ENCODE results near the gene CCL5.

The CCL5 gene

GRCh38 chr17:35879773-35880654 lies at the start of gene CCL5:
TSS of gene CCL5 (minus strand) at chr17:35880360.
- in situ Hi-C loops (cut with MboI; ENCODE audit: low sequenced_read_pairs), result no loop called here

GRCh38 chr17:35927714-35928113 lies 47.6 kb upstream of the CCL5 start:
- in situ Hi-C loops (cut with MboI; ENCODE audit: low sequenced_read_pairs), result no loop called here

GRCh38 chr17:35923609-35924114 lies 43.5 kb upstream of the CCL5 start:
- in situ Hi-C loops (cut with MboI; ENCODE audit: low sequenced_read_pairs), result no loop called here

- in situ Hi-C loops (cut with MboI; ENCODE audit: low sequenced_read_pairs), result no loop called here
Measured at GRCh38 chr17:35920229-35920628, 40.1 kb upstream of the CCL5 start.

GRCh38 chr17:35918665-35919064 lies 38.5 kb upstream of the CCL5 start:
- in situ Hi-C loops (cut with MboI; ENCODE audit: low sequenced_read_pairs), result no loop called here

- in situ Hi-C loops (cut with MboI; ENCODE audit: low sequenced_read_pairs), result no loop called here
Measured at GRCh38 chr17:35917519-35918213, 37.5 kb upstream of the CCL5 start.

GRCh38 chr17:35915153-35915964 lies 35.2 kb upstream of the CCL5 start:
- in situ Hi-C loops (cut with MboI; ENCODE audit: low sequenced_read_pairs), result no loop called here

GRCh38 chr17:35914354-35914753 lies 34.2 kb upstream of the CCL5 start:
- in situ Hi-C loops (cut with MboI; ENCODE audit: low sequenced_read_pairs), result no loop called here

- in situ Hi-C loops (cut with MboI; ENCODE audit: low sequenced_read_pairs), result no loop called here
Measured at GRCh38 chr17:35913609-35914008, 33.4 kb upstream of the CCL5 start.

- in situ Hi-C loops (cut with MboI; ENCODE audit: low sequenced_read_pairs), result no loop called here
Measured at GRCh38 chr17:35912942-35913341, 32.8 kb upstream of the CCL5 start.

GRCh38 chr17:35912339-35912912 lies 32.3 kb upstream of the CCL5 start:
- in situ Hi-C loops (cut with MboI; ENCODE audit: low sequenced_read_pairs), result no loop called here

- in situ Hi-C loops (cut with MboI; ENCODE audit: low sequenced_read_pairs), result no loop called here
Measured at GRCh38 chr17:35909408-35909807, 29.2 kb upstream of the CCL5 start.

GRCh38 chr17:35907691-35908090 lies 27.5 kb upstream of the CCL5 start:
- in situ Hi-C loops (cut with MboI; ENCODE audit: low sequenced_read_pairs), result no loop called here

GRCh38 chr17:35906926-35907637 lies 26.9 kb upstream of the CCL5 start:
- in situ Hi-C loops (cut with MboI; ENCODE audit: low sequenced_read_pairs), result no loop called here

- in situ Hi-C loops (cut with MboI; ENCODE audit: low sequenced_read_pairs), result no loop called here
Measured at GRCh38 chr17:35906191-35906925, 26.2 kb upstream of the CCL5 start.

GRCh38 chr17:35903451-35903850 lies 23.3 kb upstream of the CCL5 start:
- in situ Hi-C loops (cut with MboI; ENCODE audit: low sequenced_read_pairs), result no loop called here

GRCh38 chr17:35901631-35902175 lies 21.5 kb upstream of the CCL5 start:
- in situ Hi-C loops (cut with MboI; ENCODE audit: low sequenced_read_pairs), result no loop called here

- in situ Hi-C loops (cut with MboI; ENCODE audit: low sequenced_read_pairs), result no loop called here
Measured at GRCh38 chr17:35900708-35901480, 20.7 kb upstream of the CCL5 start.

Data from HL-60/S4 (cell line).